ENCODE data around the gene PRKCB.

The PRKCB gene

GRCh38 chr16:24216961-24217360 is 381.2 kb downstream of the PRKCB start:
- CTCF ChIA-PET = no interaction called here

GRCh38 chr16:24217461-24217860 is 381.7 kb downstream of the PRKCB start:
- no peak for TF ChIP-seq CTCF (IDR thresholded peaks at IDR 0.05; ENCODE audit: insufficient read depth, low read length, missing control alignments)
- ChIA-PET CTCF (no interaction called here), POLR2A (no interaction called here)
- no peak for DNase-seq (ENCODE audit: low read depth, low spot score)
- no peak overlapping the region for H3K4me3 ChIP-seq (ENCODE audit: low read depth, low read length)

More at GRCh38 chr16:24216961-24217360, 381.2 kb downstream of the PRKCB start:
- TF ChIP-seq CTCF (IDR thresholded peaks at IDR 0.05; ENCODE audit: insufficient read depth, low read length, missing control alignments) = no peak
- H3K4me3 ChIP-seq (ENCODE audit: low read depth, low read length) = no peak overlapping the region
- DNase-seq (ENCODE audit: low read depth, low spot score) = no peak
- POLR2A ChIA-PET = no interaction called here

GRCh38 chr16:24218299-24218698 is 382.5 kb downstream of the PRKCB start:
- no peak overlapping the region for H3K4me3 ChIP-seq (ENCODE audit: low read depth, low read length)
- ChIA-PET CTCF (no interaction called here), POLR2A (no interaction called here)
- TF ChIP-seq CTCF (IDR thresholded peaks at IDR 0.05; ENCODE audit: insufficient read depth, low read length, missing control alignments) = no peak
- DNase-seq (ENCODE audit: low read depth, low spot score) = no peak

GRCh38 chr16:24221219-24221618 is 385.4 kb downstream of the PRKCB start:
- POLR2A ChIA-PET = no interaction called here
- H3K4me3 ChIP-seq (ENCODE audit: low read depth, low read length) = no peak overlapping the region
- CTCF ChIA-PET = no interaction called here
- DNase-seq (ENCODE audit: low read depth, low spot score) = no peak
- TF ChIP-seq CTCF (IDR thresholded peaks at IDR 0.05; ENCODE audit: insufficient read depth, low read length, missing control alignments) = no peak

GRCh38 chr16:24228514-24228913 is 392.7 kb downstream of the PRKCB start:
- no peak overlapping the region for H3K4me3 ChIP-seq (ENCODE audit: low read depth, low read length)
- no peak for DNase-seq (ENCODE audit: low read depth, low spot score)
- ChIA-PET CTCF (no interaction called here), POLR2A (no interaction called here)
- no peak for TF ChIP-seq CTCF (IDR thresholded peaks at IDR 0.05; ENCODE audit: insufficient read depth, low read length, missing control alignments)

- DNase-seq (ENCODE audit: low read depth, low spot score) = no peak
- CTCF ChIA-PET = no interaction called here
- no peak overlapping the region for H3K4me3 ChIP-seq (ENCODE audit: low read depth, low read length)
- no peak for TF ChIP-seq CTCF (IDR thresholded peaks at IDR 0.05; ENCODE audit: insufficient read depth, low read length, missing control alignments)
- POLR2A ChIA-PET = no interaction called here
Measured at GRCh38 chr16:24232936-24233335, 397.2 kb downstream of the PRKCB start.

Data from AG04449 (cell line).